NCI-H2227 treated with DMSO at 0.1 percent for 48 hours (cell line): ENCODE results near the gene VAPA.

Experiments
- DNase-seq: peaks from one replicate; lab custom pipeline; 2025; lab: John Stamatoyannopoulos, UW

The VAPA gene

DNA sequence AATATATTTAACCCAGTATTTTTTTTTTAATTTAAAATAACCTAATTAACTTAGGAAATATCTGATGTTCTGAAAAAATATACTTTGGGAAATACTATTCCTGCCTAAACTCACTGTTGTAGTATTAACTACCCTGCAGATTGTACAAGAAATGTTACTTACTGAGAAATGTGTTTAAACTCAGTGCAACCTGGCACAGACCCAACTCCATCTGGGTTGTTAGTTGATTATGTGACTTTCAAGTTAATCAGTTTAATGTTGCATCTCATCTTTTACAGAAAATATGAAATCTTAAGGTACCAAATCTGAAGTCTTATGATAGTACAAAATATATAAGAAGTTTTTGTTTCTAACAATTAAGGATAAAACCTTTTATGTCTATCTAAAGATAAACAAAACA is 27.3 kb downstream of the VAPA start:
- DNase-seq: no peak

DNA sequence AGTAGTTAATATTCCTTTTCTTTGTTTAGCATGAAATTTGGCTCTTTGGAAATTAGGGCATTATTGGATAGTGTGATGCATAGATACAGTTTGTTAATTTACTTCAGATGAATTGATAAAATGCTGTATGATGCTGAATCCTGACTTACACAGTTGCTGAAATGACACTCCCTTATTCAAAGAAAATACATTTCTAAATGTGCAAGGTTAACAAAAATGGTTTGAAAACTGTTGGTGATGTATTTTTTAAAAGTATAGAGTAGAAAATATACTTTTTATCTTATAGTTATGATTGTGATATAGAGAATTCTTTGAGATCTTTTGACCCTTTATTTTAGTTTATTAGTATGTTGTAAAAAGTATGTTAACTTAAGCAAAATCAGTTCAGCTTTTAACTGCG is 27.8 kb downstream of the VAPA start:
- no peak for DNase-seq

DNA sequence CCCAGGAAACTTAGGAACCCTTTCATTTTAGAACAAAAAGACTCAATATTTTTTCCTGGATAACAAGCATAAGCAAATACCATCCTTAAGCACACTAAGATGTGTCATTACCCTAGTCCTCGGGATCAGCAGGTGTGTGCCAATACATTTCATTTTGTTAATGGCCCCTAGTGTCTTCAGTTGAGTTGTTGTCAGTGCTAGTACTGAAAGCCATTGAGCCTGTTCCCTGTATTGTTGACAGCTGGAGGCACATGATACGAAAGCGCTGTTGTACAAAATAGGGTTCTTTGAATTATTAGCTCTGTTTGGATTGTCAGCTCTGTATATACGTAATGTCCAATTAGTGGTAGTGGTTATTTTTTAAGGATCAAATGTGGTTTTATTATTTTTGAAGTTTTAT is 29.5 kb downstream of the VAPA start:
- DNase-seq: no peak

DNA sequence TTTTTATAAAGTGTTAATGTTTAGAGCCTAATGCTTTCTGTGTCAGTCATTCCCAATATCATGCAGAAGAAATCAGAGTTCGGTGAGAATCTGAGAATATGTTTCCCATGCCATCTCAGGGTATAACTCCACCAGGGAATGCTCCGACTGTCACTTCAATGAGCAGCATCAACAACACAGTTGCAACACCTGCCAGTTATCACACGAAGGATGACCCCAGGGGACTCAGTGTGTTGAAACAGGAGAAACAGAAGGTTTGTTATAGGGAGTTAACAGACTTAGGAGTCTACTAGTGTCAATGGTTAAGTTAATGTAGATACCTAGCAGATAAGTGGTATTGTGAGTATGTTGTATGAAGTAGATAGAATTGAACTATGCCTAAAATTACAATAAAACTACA is 31.0 kb downstream of the VAPA start:
- no peak for DNase-seq

DNA sequence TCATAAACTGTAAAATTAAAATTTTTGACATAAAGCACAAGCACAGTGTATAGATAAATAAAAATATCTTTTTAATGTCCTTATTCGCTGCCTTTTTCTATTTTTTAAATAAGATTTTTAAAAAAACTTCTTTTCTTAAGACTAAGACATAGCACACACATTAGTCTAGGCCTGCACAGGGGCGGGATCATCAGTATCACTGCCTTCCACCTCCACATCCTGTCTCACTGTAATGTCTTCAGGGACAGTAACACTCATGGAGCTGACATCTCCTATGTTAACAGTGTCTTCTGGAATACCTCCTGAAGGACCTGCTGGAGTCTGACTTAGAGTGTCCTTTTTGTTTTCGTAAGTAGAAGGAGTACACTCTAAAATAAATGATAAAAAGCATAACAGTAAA is 33.0 kb downstream of the VAPA start:
- no peak for DNase-seq

DNA sequence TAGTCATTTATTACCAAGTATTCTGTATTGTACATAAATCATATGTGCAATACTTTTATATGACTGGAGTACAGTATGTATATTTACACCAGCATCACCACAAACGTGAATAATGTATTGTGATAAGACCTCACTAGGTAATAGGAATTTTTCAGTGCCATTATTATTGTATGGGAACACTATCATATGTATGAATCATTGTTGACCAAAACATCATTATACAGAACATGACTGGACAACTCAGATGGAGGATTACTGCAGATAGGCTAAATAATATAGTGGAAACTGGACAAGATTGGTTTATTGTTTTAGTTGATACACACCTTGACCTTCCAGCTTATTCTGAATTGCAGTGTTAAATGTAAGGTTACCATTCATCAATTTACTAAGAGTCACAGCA is 33.4 kb downstream of the VAPA start:
- DNase-seq: no peak

DNA sequence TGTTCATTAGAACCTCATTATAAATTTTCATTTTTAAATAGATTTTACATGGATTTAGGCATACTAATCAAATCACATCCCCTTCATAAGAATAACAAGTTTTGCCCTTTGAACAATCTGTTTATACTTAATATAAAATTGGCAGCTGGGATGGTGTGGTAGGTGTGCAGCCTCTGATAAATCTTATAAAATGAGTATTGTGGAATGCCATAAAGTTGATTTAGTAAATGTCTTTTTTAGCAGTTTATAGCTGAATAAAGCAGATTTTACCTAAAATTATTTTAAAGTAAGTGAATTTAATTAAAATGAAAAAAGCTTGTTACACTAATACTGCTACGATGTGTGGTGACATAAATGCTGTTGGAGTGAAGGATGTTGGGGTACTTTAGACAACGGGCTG is 35.5 kb downstream of the VAPA start:
- no peak for DNase-seq

DNA sequence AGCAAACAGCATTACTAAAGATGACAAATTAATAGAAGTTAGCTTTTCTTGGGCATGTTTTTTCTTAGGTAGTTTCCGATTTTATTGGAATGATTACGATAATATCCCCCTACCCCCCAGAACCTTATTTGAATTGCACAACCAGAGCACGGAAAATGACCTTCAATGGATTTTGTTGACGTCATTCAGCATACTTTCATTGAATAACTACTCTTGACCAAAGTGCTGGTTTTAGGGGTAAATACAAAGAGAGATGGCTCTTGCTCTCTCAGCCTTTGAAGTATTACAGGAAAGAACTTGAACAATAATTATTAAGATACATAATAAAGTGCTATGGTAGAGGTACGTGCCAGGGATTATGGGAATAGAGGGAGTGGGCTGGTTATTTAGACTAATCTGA is 36.0 kb downstream of the VAPA start:
- DNase-seq: no peak

DNA sequence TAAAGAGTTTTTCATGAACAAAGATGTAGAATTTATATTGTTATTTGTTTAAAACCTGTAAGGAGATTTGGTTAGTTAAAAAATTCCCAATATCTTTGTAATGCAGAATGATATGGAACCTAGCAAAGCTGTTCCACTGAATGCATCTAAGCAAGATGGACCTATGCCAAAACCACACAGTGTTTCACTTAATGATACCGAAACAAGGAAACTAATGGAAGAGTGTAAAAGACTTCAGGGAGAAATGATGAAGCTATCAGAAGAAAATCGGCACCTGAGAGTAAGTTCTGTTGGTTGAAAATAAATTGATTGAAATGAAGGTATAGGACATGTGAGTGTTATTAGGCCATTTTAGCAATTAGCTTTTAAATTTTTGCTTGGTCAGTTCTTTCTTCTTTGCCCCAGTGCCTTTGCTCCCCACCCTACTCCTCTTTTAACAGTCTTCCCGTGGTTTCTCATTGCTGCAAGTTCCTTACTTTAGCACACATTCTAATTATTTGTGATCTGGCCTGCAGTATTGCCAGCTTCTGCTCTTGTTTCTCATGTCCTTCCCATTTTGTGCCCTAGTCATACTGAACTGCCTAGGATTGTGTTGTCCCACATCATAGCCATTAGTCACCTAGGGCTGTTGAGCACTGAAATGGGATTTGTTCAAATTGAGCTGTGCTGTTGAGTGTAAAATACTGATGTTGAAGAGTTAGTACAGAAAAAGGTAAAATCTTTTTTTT is 36.6 kb downstream of the VAPA start:
- DNase-seq: no peak

DNA sequence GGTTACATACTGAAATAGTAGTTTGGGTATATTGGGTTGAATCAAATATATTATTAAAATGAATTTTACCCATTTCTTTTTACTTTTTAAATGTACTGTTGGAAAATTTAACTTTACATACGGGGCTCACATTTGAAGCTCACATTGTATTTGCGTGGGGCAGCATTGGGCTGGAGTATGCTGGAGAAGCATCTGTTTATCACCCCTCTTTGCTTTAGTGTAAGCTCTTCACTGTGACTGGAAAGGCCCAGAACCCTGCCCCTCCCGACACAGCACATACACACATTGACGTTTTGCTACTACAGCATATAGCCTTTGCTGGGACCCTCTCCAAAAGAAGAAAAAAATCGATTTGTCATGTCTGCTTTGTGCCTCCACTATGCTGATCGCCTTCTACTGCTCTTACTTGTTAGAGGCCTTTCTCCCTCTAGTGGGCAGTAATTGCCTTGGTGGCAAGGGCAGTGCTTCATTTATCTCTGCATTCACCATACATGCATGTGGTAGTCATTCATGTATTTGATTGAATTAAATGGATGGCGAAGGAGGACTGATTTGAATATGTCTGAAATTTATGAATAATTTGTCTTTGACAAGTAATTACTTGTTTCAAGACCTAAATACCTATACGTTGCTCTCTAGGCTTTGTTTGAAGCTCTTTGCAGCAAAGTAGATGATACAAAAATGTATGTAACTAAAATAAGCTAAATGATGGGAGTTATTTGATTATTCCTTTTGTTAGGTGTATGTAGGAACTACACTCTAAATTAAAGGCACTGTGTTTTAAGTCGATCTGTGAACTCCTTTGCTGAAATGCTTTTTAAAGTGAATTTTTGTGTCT is 37.4 kb downstream of the VAPA start:
- peak; percentile 38 for DNase-seq

DNA sequence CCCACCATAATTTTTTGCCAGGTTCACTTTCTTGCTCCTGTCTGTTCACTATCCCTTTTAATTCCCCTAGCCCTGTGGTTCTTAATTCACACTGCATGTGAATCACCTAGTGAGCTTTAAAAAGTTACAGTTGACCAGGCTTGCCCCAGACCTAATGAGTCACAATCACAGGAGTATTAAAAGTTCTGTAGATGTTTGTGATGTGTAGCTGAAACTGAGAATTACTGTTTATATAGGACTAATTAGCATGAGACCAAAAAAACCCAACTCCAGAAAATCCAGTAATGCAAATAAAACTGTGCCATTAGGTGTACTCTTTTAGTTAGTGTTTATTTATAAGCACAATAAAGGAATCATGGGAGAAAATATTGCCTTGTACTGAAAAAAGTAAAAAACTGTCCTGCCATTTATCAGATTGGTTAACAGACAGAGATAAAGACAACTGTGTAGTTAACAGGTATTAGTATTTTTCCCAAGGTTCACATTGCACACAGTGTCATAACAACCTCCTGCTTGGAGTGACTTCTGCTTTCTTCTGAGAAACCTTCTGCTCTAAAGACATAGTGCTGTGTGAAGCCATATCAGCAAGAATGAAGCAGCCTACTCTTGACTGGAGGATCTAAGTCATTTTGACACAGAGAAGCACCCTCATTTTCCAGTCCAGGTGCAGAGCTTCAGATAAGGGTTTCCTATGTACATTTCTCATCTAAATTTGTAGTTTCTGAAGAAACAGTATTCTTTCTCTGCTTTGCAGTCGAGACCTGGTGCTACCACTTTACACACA is 39.0 kb downstream of the VAPA start:
- DNase-seq: no peak

DNA sequence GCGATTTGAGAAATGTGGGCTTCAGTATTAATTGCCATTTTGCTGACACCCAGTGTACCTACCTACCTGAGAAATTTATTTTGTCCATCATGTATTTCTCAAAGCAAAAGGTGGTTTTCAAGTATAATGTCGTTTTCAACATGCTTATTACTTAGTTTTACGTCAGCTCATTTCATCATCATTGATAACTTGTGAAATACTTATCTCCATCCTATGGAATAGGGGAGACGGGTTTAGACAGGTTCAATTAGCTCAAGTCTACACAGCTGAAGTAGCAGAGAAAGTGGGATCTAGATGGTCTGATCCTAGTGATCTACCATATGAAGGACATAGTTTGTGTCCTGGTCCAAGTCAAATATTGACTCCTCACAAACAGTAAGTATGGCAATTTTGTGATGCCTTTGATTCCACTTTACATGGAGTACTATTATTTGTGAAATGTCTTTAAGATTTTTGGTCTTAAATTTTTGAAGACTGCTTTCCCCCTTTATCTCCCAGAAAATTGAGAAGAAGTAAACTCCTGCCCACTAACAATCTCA is 45.1 kb downstream of the VAPA start:
- no peak for DNase-seq

DNA sequence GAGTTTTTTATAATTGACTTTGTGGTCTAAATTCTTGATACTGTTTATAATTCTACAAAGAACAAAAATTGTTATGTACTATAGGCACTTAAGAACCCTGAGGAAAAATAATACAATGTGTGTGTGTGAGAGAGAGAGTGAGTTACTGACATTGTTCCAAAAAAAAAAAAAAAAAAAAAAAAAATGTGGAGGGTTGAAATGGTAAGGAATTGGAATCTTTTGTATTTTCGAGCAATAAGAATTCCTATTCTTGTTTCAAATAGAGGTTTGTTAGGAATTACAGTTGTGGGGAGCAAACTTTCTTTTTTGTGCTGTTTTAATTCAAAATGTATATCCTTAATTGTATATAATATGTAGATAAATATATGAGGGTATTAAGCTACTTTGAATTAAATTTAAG is 45.7 kb downstream of the VAPA start:
- DNase-seq: no peak

DNA sequence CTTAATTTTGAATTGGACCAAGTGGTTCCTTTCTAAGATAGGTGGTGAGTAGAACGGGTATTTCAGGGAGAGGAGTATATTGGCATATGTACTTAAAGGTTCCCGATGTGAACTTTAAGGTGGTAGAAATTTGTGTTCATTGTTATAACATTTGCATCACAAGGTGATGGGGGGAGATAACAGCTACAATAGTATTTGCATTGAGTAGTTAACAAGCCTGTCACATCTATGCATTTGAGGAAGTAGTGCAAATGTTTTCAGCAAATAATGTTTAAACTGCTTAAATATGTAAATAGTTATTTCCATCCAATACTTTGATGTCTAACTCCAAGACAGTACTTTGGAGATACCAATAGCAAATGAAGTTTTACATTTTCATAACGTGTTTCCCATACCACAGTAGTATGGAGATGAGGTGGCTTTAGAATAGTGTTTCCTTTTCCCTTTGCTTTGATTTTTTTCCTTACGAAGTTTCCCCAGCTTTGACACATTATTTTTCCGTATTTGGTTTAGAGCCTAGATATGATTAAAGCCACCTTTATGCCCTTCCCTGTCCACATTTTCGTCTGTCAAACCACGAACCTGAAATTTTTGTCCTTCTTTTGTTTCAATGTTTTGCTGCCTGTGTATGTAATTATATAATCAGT is 46.6 kb downstream of the VAPA start:
- DNase-seq: no peak

DNA sequence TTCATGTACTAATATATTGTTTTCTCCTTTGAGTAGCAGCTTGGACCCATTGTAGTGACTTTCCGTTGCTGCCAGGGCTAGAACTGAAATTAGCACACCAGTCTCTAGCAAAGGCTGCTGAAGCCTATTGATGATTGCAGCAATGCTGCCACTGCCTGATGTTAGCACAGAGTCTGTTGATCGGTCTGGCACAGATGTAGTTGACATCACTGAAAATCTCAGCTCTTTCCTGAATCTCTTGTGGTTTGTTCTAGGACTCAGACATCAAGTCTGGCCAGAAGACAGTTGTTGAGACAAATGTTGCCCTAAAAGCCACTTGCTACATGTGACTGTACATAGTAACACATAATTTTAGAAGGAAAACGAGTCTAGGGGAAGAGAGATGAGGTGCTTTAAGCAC is 47.2 kb downstream of the VAPA start:
- no peak for DNase-seq

DNA sequence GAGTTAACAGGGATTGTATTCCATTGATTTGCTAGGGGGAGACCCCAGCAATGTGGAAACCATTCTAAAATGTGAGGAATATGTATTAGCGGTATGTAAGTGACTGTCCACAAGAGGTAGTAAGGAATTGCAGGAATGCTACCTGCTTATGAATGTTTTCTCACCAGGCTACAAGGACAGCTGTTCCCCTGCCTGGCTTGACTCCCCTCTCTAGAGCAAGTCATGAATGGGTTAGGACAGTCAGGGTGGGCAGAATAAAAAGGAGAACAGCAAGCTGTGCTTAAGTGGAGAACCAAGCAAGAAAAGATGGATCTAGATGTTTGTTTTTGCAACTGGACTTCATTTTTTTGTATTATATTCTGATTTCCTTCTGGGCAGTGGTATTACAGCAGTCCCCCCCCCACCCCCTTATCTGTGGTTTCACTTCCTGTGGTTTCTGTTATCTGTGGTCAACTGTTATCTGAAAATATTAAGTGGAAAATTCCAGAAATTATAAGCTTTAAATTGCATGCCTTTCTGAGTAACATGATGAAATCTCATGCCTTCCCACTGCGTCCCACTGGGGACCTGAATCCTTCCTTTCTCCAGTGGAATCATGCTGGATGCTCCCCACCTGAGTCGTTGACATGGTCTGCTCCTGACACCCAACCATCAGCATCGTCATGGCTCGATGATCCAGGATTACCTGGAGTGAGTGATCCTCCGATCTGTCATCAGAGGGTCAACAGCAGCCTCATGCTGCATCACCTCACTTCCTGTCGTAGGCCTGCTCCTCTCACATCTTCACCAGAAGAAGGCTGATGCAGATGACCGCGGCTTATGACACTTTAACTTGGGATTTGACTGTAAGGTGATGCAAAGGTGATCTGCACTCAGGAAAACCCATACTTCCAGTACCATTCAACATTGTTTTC is 52.2 kb downstream of the VAPA start:
- DNase-seq: no peak

DNA sequence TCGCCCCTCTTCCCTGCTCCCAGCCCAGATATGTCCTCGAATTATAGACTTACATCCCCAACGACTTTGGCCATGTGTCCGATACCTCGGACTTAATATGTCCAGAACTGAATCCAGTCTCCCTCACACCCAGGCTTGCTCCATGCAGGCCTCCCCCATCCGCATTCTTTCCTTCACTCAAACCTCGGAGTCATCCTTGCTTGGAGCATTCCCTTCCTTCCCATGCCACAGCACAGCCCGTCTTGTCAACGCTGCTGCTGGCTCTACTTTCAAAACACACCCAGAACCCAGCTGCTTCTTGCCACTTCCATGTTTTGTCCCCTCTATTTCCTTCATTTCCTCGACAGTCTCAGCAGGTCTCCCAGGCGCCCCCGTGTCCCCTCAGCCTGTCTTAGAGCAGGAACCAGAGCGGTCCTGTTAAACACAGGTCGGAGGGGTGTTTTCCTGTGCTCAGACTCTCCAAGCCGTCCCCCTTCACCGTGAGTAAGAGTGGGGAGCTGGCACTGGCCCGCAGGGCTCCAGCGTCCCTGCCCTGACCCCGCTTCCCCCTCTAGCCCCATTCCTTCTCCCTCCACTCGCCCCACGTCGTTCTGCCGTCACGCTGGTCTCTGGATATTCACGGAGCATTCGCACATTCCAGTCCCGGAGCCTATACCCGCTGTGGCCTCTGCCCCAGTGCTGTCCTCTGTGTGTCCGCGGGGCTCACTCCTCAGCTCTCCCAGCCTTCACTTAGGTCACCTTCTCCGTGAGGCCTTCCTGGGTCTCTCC is 54.4 kb downstream of the VAPA start:
- DNase-seq: no peak

DNA sequence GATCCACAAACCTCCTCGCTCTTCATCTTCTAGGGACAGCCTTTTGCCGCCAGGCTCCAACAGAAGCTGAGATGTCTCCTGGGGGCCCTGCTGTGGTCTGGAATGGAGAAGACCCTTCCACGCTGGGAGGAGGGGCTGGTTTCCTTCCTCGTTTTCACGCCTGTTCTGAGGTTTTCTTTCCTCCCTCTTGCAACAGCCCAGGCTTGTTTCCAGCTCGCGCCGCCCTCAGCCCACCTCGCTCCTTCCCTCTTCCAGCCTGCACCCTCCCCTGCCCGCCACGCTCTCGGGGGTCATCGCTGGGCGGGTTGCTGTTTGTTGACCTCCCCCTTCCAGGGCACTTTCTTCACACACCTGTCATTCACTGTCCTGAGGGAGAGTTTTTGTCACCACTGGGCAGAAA is 55.4 kb downstream of the VAPA start:
- no peak for DNase-seq

DNA sequence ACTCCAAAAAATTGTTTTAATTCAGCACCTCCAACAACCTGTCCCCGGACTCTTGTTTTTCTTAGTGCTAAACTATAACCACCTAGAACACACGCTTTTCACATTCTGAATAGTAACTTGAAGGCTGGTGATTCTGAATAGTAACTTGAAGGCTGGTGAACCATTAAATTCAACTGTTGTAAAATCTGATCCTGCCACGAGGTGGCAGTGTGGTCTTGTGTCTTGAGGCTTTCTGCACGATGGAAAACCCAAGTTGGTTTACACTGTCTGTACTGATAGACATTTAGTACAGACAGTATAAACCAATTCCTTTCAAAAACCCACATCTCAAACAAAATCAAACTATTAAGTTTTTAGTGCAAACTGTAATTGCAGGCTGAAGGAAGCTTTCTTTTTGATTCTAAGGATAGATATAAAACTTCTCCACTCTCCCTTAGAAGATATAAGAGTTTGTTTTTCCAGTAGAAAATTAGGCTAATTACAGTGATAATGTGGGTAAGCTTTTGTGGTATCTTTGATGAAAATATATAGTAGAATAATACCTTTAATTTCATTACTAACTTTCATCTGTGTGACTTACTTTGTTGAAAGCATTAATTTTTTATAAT is 57.6 kb downstream of the VAPA start:
- DNase-seq: peak; percentile 80

DNA sequence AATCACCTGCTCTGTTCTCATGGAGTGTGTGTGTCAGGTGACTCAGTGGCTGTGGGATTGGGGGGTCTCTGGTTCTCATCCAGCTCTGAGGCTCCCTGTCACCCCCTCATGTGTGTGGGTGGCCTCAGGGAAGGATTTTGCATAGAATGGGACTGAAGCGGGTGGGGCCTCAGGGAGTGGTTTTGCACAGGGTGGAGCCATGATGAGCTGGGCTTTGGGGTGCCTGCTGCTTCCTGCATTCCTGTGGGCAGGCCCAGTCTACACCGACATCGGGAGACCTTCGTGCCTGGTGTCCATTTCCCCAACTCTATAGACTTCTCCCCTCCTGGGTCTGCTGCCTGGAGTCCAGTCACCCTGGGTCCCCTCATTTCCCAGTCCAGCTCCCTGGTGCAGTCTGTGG is 59.7 kb downstream of the VAPA start:
- no peak for DNase-seq
